GM12878 (cell line): ENCODE data around the gene ZNF140. TPM values are rescaled to one million over a fixed set of nuclear protein-coding genes. Genes with fewer than 3 reads are reported as not detected.

Experiments
- BMI1 ChIP-seq: fragments of 450-650 bp; IDR thresholded peaks from 2 replicates; pipeline ENCODE4 v1.6.1; 2016; ENCODE audit warnings: mild to moderate bottlenecking, moderate library complexity, borderline replicate concordance
- CBX3 ChIP-seq: fragments of 200-600 bp; sonication (generic); IDR thresholded peaks from 2 replicates; pipeline ENCODE4 v1.6.1; 2016; ENCODE audit warnings: low read depth, borderline replicate concordance
- CREB1 ChIP-seq: IDR thresholded peaks from 2 replicates; pipeline ENCODE4 v1.6.1; 2012; ENCODE audit warnings: low read depth, mild to moderate bottlenecking, inconsistent platforms
- CTCF ChIP-seq, 3 experiments: IDR thresholded peaks in 2 of 3; conservative IDR thresholded peaks in 1 of 3; 2 replicates each; pipeline ENCODE4 v1.5.1; 2011; ENCODE audit warnings: low read depth in 3 of 3, low read length in 3 of 3, mild to moderate bottlenecking in 3 of 3, control low read depth in 2 of 3, moderate library complexity in 2 of 3, inconsistent platforms in 1 of 3, mixed read lengths in 1 of 3; ENCODE audit not compliant: control insufficient read depth in 2 of 3, insufficient read depth in 1 of 3; ENCODE audit errors: extremely low read depth in 1 of 3
- E2F4 ChIP-seq: IDR thresholded peaks from 2 replicates; pipeline ENCODE4 v1.6.1; 2012; ENCODE audit warnings: low read depth, low read length, improper control_type of control experiment
- EED ChIP-seq: sonication (generic); IDR thresholded peaks from 2 replicates; pipeline ENCODE4 v1.6.1; 2016; ENCODE audit warnings: antibody characterized with exemption, low read depth
- EP300 ChIP-seq, 2 experiments: fragments of 150-350 bp in 1 of 2; IDR thresholded peaks; 2 replicates each; pipeline ENCODE4 v1.6.1; 2011 to 2012; ENCODE audit warnings: low read depth in 2 of 2, low read length in 2 of 2, borderline replicate concordance in 1 of 2, improper control_type of control experiment in 1 of 2, inconsistent platforms in 1 of 2; ENCODE audit not compliant: control insufficient read depth in 1 of 2
- EZH2 ChIP-seq: IDR thresholded peaks from 2 replicates; pipeline ENCODE4 v1.6.1; 2012; ENCODE audit warnings: low read depth, mild to moderate bottlenecking, control low read depth, inconsistent platforms, low read length, borderline replicate concordance; ENCODE audit not compliant: control insufficient read depth
- IRF3 ChIP-seq: fragments of 450-650 bp; IDR thresholded peaks from 2 replicates; pipeline ENCODE4 v1.6.1; 2014; ENCODE audit warnings: mild to moderate bottlenecking
- JUNB ChIP-seq: IDR thresholded peaks from 2 replicates; pipeline ENCODE4 v1.6.1; 2016; ENCODE audit warnings: antibody characterized with exemption, mild to moderate bottlenecking
- LARP7 ChIP-seq: fragments of 450-650 bp; IDR thresholded peaks from 2 replicates; pipeline ENCODE4 v1.6.1; 2017; ENCODE audit warnings: mild to moderate bottlenecking
- MTA3 ChIP-seq: IDR thresholded peaks from 2 replicates; pipeline ENCODE4 v1.6.1; 2012; ENCODE audit warnings: low read length, inconsistent platforms, borderline replicate concordance
- NBN ChIP-seq: fragments of 450-650 bp; IDR thresholded peaks from 2 replicates; pipeline ENCODE4 v1.6.1; 2016
- NFIC ChIP-seq: IDR thresholded peaks from 2 replicates; pipeline ENCODE4 v1.6.1; 2012; ENCODE audit warnings: low read depth, mild to moderate bottlenecking, inconsistent platforms, low read length, moderate library complexity
- NFXL1 ChIP-seq: fragments of 450-650 bp; IDR thresholded peaks from 2 replicates; pipeline ENCODE4 v1.6.1; 2017; ENCODE audit warnings: antibody characterized with exemption, mild to moderate bottlenecking, borderline replicate concordance
- PAX8 ChIP-seq: fragments of 450-650 bp; IDR thresholded peaks from 2 replicates; pipeline ENCODE4 v1.6.1; 2017; ENCODE audit warnings: mild to moderate bottlenecking, moderate library complexity
- POU2F2 ChIP-seq: IDR thresholded peaks from 3 replicates; pipeline ENCODE4 v1.6.1; 2011; ENCODE audit warnings: low read depth, mild to moderate bottlenecking, low read length, borderline replicate concordance
- RAD21 ChIP-seq: IDR thresholded peaks from 2 replicates; pipeline ENCODE4 v1.6.1; 2011; ENCODE audit warnings: mild to moderate bottlenecking, low read depth, low read length, moderate library complexity; ENCODE audit not compliant: insufficient read depth
- RB1 ChIP-seq: fragments of 450-650 bp; formaldehyde crosslinking; IDR thresholded peaks from 2 replicates; pipeline ENCODE4 v1.6.1; 2017; ENCODE audit warnings: mild to moderate bottlenecking, borderline replicate concordance
- RBBP5 ChIP-seq: fragments of 200-600 bp; sonication (generic); conservative IDR thresholded peaks from 2 replicates; pipeline ENCODE4 v1.6.1; 2016
- STAT3 ChIP-seq: IDR thresholded peaks from 2 replicates; pipeline ENCODE4 v1.6.1; 2011; ENCODE audit warnings: low read depth, low read length, improper control_type of control experiment
- SUPT20H ChIP-seq: IDR thresholded peaks from 2 replicates; pipeline ENCODE4 v1.6.1; 2011; ENCODE audit warnings: low read depth, mild to moderate bottlenecking, low read length, moderate library complexity, borderline replicate concordance; ENCODE audit not compliant: control insufficient read depth
- TCF3 ChIP-seq: IDR thresholded peaks from 2 replicates; pipeline ENCODE4 v1.6.1; 2012; ENCODE audit warnings: low read depth, mild to moderate bottlenecking, low read length, borderline replicate concordance; ENCODE audit not compliant: insufficient read depth
- ZNF217 ChIP-seq: fragments of 450-650 bp; IDR thresholded peaks from 2 replicates; pipeline ENCODE4 v1.6.1; 2017; ENCODE audit warnings: antibody characterized with exemption, mild to moderate bottlenecking
- polyA plus RNA-seq, 11 experiments: library from polyadenylated mRNA; depleted of rRNA in 4 of 11; unstranded in 6 of 11; stranded (reverse) in 5 of 11; fragments of >200 nt; fragmentation: Nextera tagmentation in 4 of 11; fragmentation: Illumina TruSeq in 1 of 11; extraction: Ambion mirVana in 4 of 11; extraction: Trizol in 1 of 11; gene quantifications; 1 replicate in 1 of 11; 2 replicates in 10 of 11; pipeline versions ENCODE4 v1.2.1 to v1.2.3, GENCODE V29; 2011 to 2016; ENCODE audit warnings: inconsistent platforms in 2 of 11, missing spikeins in 2 of 11, low read depth in 1 of 11
- total RNA-seq, 4 experiments: library from RNA; depleted of rRNA in 3 of 4; stranded (reverse); fragments of >200 nt in 3 of 4; fragmentation: Illumina TruSeq in 1 of 4; extraction: Trizol in 1 of 4; gene quantifications; 2 replicates each; pipeline versions ENCODE4 v1.2.1 to v1.2.3, GENCODE V29; 2013 to 2021
- TF ChIP-seq, protein P1 (sequence below): fragments of 450-650 bp; conservative IDR thresholded peaks from 2 replicates; pipeline ENCODE4 v1.6.1; 2017; ENCODE audit warnings: mild to moderate bottlenecking, moderate library complexity
- TF ChIP-seq, protein P2 (sequence below): fragments of 150-350 bp; IDR thresholded peaks from 2 replicates; pipeline ENCODE4 v1.6.1; 2014; ENCODE audit warnings: mild to moderate bottlenecking, low read depth, low read length

Gene ZNF140
- total and polyA plus RNA-seq, 10 of the 15 experiments (the other 5 are each of a cell fraction or from before 2014, with no cell fraction given): 6.8 to 21.2 (median 14.7) TPM

GRCh38 chr12:133080026-133080367 lies 726 bp upstream of the ZNF140 start (continued):
- TF ChIP-seq IRF3: 0 out of 2 replicates have a peak, but pooled peaks have one; percentile 6
- TF ChIP-seq MTA3: no peak
- no peak for TF ChIP-seq LARP7
- TF ChIP-seq, protein P1, sequence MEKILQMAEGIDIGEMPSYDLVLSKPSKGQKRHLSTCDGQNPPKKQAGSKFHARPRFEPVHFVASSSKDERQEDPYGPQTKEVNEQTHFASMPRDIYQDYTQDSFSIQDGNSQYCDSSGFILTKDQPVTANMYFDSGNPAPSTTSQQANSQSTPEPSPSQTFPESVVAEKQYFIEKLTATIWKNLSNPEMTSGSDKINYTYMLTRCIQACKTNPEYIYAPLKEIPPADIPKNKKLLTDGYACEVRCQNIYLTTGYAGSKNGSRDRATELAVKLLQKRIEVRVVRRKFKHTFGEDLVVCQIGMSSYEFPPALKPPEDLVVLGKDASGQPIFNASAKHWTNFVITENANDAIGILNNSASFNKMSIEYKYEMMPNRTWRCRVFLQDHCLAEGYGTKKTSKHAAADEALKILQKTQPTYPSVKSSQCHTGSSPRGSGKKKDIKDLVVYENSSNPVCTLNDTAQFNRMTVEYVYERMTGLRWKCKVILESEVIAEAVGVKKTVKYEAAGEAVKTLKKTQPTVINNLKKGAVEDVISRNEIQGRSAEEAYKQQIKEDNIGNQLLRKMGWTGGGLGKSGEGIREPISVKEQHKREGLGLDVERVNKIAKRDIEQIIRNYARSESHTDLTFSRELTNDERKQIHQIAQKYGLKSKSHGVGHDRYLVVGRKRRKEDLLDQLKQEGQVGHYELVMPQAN: no peak
- TF ChIP-seq TCF3: no peak
- TF ChIP-seq CTCF (IDR thresholded peaks at IDR 0.05 in 2 of 3, conservative IDR thresholded peaks at IDR 0.05 in 1 of 3; ENCODE audit: control insufficient read depth in 2 of 3, extremely low read depth in 1 of 3, insufficient read depth in 1 of 3, low read depth in 3 of 3, low read length in 3 of 3): no peak
- TF ChIP-seq RBBP5: no peak
- 0 out of 2 replicates have a peak, but pooled peaks have one; percentile 9 for TF ChIP-seq E2F4
- TF ChIP-seq PAX8: no peak
- no peak for TF ChIP-seq POU2F2
- no peak for TF ChIP-seq EP300 (IDR thresholded peaks at IDR 0.05; ENCODE audit: borderline replicate concordance in 1 of 2, control insufficient read depth in 1 of 2, low read depth in 2 of 2, low read length in 2 of 2)
- no peak for TF ChIP-seq NFXL1
- no peak for TF ChIP-seq ZNF217
- TF ChIP-seq, protein P2, sequence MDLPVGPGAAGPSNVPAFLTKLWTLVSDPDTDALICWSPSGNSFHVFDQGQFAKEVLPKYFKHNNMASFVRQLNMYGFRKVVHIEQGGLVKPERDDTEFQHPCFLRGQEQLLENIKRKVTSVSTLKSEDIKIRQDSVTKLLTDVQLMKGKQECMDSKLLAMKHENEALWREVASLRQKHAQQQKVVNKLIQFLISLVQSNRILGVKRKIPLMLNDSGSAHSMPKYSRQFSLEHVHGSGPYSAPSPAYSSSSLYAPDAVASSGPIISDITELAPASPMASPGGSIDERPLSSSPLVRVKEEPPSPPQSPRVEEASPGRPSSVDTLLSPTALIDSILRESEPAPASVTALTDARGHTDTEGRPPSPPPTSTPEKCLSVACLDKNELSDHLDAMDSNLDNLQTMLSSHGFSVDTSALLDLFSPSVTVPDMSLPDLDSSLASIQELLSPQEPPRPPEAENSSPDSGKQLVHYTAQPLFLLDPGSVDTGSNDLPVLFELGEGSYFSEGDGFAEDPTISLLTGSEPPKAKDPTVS: no peak; the same call in 1 of the 2 replicates
- TF ChIP-seq BMI1: no peak
- no peak for TF ChIP-seq RB1
- TF ChIP-seq EZH2: no peak
- no peak for TF ChIP-seq STAT3
- peak; percentile 99 for TF ChIP-seq CREB1
- no peak for TF ChIP-seq SUPT20H
- no peak for TF ChIP-seq RAD21
- peak; percentile 79 for TF ChIP-seq NBN
- TF ChIP-seq JUNB: no peak
- TF ChIP-seq EED: no peak
- TF ChIP-seq NFIC: no peak
- TF ChIP-seq CBX3: no peak
